ENCODE measurements around the gene RSPRY1. TPM values are rescaled to one million over a fixed set of nuclear protein-coding genes. Genes with fewer than 3 reads are reported as not detected.

Gene RSPRY1
- total and polyA plus RNA-seq, 2 experiments from 2014 or later, result 39.1 to 42.7 TPM

DNA sequence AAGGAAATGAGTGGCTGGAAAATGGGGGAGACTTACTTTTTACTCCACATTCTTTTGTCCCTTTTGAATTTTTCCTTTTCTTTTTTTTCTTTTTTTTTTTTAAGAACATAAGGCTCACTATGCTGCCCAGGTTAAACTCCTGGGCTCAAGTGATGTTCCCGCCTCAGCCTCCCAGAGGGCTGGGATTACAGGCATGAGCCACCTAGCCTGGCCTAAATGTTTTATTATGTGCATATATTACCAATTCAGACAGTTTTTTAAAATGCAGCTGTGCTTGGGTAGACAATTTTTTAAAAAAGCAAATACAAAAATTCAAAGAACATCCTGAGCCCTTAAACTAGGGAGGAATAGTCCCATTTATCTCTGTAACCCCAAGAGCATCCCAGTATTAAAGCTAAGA, 28.6 kb upstream of the RSPRY1 start:
- DNase-seq, result no peak
- H3K79me2 ChIP-seq (ENCODE audit: insufficient read depth), result no peaks in the 10 kb centered on the region
- 95 to 100% methylated on average over 1 of the region's 1 CpG for WGBS, 2 experiments (ENCODE audit: low coverage in 1 of 2, low lambda C conversion rate in 2 of 2, missing lambda C conversion rate in 2 of 2)
- no peak overlapping the region for H3K4me3 ChIP-seq
- in situ Hi-C loops (cut with MboI), result no loop called here
- no peak overlapping the region for H2AFZ ChIP-seq
- no peaks in the 10 kb centered on the region for H3K27me3 ChIP-seq (replicated peaks; ENCODE audit: insufficient read depth)
- TF ChIP-seq EZH2 (IDR thresholded peaks at IDR 0.05; ENCODE audit: insufficient read depth, poor library complexity, severe bottlenecking) (no peak), EZH2phosphoT487 (IDR thresholded peaks at IDR 0.05; ENCODE audit: insufficient read depth, low read depth) (no peak)
- no peaks in the 10 kb centered on the region for H3F3A ChIP-seq (ENCODE audit: insufficient read depth)
- no peaks in the 10 kb centered on the region for H3K4me1 ChIP-seq (ENCODE audit: insufficient read depth)
- no peaks in the 10 kb centered on the region for H3K9me2 ChIP-seq (ENCODE audit: insufficient read depth)
- no peaks in the 10 kb centered on the region for H3K9me3 ChIP-seq (ENCODE audit: low read depth)
- H3K4me2 ChIP-seq (ENCODE audit: unreplicated experiment), result no peak overlapping the region
- H3K9ac ChIP-seq, result no peak overlapping the region
- no peaks in the 10 kb centered on the region for H4K20me1 ChIP-seq (ENCODE audit: insufficient read depth)
- H3K27ac ChIP-seq, result no peak overlapping the region
- peaks cover 40% of the 10 kb centered on the region; the same call in 1 of the 2 replicates for H3K36me3 ChIP-seq (ENCODE audit: low read depth)

DNA sequence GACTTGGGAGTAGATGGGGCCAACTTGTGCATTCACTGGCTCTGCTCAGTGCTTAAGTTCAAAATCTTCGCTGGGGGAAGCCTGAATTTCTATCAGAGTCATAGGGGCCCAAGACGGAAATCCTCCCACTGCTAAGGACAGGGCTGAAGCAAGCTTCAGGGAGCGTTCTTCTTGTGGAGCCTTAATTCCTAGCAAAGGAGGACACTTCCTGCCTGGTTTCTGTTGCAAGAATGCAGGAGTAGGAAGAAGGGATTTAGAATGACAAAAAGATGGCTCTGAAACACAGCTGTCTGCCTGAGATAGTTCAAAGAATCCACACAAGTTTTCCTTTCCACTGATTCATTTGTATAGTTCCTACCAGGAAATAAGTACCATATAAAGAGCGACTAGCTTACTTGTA, 26.7 kb upstream of the RSPRY1 start:
- no peak overlapping the region for H2AFZ ChIP-seq
- no peaks in the 10 kb centered on the region for H3F3A ChIP-seq (ENCODE audit: insufficient read depth)
- no peak overlapping the region for H3K9ac ChIP-seq
- no peaks in the 10 kb centered on the region for H3K9me3 ChIP-seq (ENCODE audit: low read depth)
- H3K4me1 ChIP-seq (ENCODE audit: insufficient read depth), result no peaks in the 10 kb centered on the region
- no peak for DNase-seq
- no peaks in the 10 kb centered on the region for H3K27me3 ChIP-seq (replicated peaks; ENCODE audit: insufficient read depth)
- in situ Hi-C loops (cut with MboI), result no loop called here
- no peak for TF ChIP-seq EZH2phosphoT487 (IDR thresholded peaks at IDR 0.05; ENCODE audit: insufficient read depth, low read depth)
- no peak for TF ChIP-seq EZH2 (IDR thresholded peaks at IDR 0.05; ENCODE audit: insufficient read depth, poor library complexity, severe bottlenecking)
- H3K4me3 ChIP-seq, result no peak overlapping the region
- no peak overlapping the region for H3K27ac ChIP-seq
- no peak overlapping the region for H3K4me2 ChIP-seq (ENCODE audit: unreplicated experiment)
- H3K36me3 ChIP-seq (ENCODE audit: low read depth), result peaks cover 35% of the 10 kb centered on the region; the same call in 1 of the 2 replicates
- no peaks in the 10 kb centered on the region for H4K20me1 ChIP-seq (ENCODE audit: insufficient read depth)
- H3K9me2 ChIP-seq (ENCODE audit: insufficient read depth), result no peaks in the 10 kb centered on the region
- 85 to 87% methylated on average over 4 of the region's 4 CpGs for WGBS, 2 experiments (ENCODE audit: low coverage in 1 of 2, low lambda C conversion rate in 2 of 2, missing lambda C conversion rate in 2 of 2)
- no peaks in the 10 kb centered on the region for H3K79me2 ChIP-seq (ENCODE audit: insufficient read depth)

- H2AFZ ChIP-seq, result no peak overlapping the region
- H3K9ac ChIP-seq, result no peak overlapping the region
- 70 to 92% methylated on average over 1 of the region's 1 CpG for WGBS, 2 experiments (ENCODE audit: low coverage in 1 of 2, low lambda C conversion rate in 2 of 2, missing lambda C conversion rate in 2 of 2)
- no peaks in the 10 kb centered on the region for H3K9me3 ChIP-seq (ENCODE audit: low read depth)
- H3K27ac ChIP-seq, result no peak overlapping the region
- peaks cover 27% of the 10 kb centered on the region; the same call in 1 of the 2 replicates for H3K36me3 ChIP-seq (ENCODE audit: low read depth)
- in situ Hi-C loops (cut with MboI), result loop anchor here (5.0 kb wide), 1 partner anchor 77 kb away; no protein-coding TSS in a partner anchor
- DNase-seq, result no peak
- no peaks in the 10 kb centered on the region for H3K27me3 ChIP-seq (replicated peaks; ENCODE audit: insufficient read depth)
- H3K9me2 ChIP-seq (ENCODE audit: insufficient read depth), result no peaks in the 10 kb centered on the region
- no peak overlapping the region for H3K4me3 ChIP-seq
- H3K4me2 ChIP-seq (ENCODE audit: unreplicated experiment), result no peak overlapping the region
- H3F3A ChIP-seq (ENCODE audit: insufficient read depth), result no peaks in the 10 kb centered on the region
- H4K20me1 ChIP-seq (ENCODE audit: insufficient read depth), result no peaks in the 10 kb centered on the region
- no peak for TF ChIP-seq EZH2phosphoT487 (IDR thresholded peaks at IDR 0.05; ENCODE audit: insufficient read depth, low read depth)
- no peak for TF ChIP-seq EZH2 (IDR thresholded peaks at IDR 0.05; ENCODE audit: insufficient read depth, poor library complexity, severe bottlenecking)
- H3K4me1 ChIP-seq (ENCODE audit: insufficient read depth), result no peaks in the 10 kb centered on the region
- H3K79me2 ChIP-seq (ENCODE audit: insufficient read depth), result no peaks in the 10 kb centered on the region
These were observed 22.3 kb upstream of the RSPRY1 start for GRCh38 chr16:57163842-57164241.

- no peaks in the 10 kb centered on the region for H4K20me1 ChIP-seq (ENCODE audit: insufficient read depth)
- in situ Hi-C loops (cut with MboI), result no loop called here
- DNase-seq, result no peak
- no peak overlapping the region for H3K4me3 ChIP-seq
- H3F3A ChIP-seq (ENCODE audit: insufficient read depth), result no peaks in the 10 kb centered on the region
- H3K4me2 ChIP-seq (ENCODE audit: unreplicated experiment), result no peak overlapping the region
- H3K4me1 ChIP-seq (ENCODE audit: insufficient read depth), result no peaks in the 10 kb centered on the region
- no peak overlapping the region for H3K9ac ChIP-seq
- WGBS, 2 experiments (ENCODE audit: low coverage in 1 of 2, low lambda C conversion rate in 2 of 2, missing lambda C conversion rate in 2 of 2), result 96 to 98% methylated on average over 5 of the region's 5 CpGs
- H3K9me2 ChIP-seq (ENCODE audit: insufficient read depth), result no peaks in the 10 kb centered on the region
- no peaks in the 10 kb centered on the region for H3K9me3 ChIP-seq (ENCODE audit: low read depth)
- no peaks in the 10 kb centered on the region for H3K27me3 ChIP-seq (replicated peaks; ENCODE audit: insufficient read depth)
- H3K79me2 ChIP-seq (ENCODE audit: insufficient read depth), result no peaks in the 10 kb centered on the region
- H3K36me3 ChIP-seq (ENCODE audit: low read depth), result peaks cover 29% of the 10 kb centered on the region; the same call in 1 of the 2 replicates
- no peak for TF ChIP-seq EZH2phosphoT487 (IDR thresholded peaks at IDR 0.05; ENCODE audit: insufficient read depth, low read depth)
- no peak for TF ChIP-seq EZH2 (IDR thresholded peaks at IDR 0.05; ENCODE audit: insufficient read depth, poor library complexity, severe bottlenecking)
- no peak overlapping the region for H2AFZ ChIP-seq
- no peak overlapping the region for H3K27ac ChIP-seq
These were observed 20.6 kb upstream of the RSPRY1 start for GRCh38 chr16:57165483-57165882.

GRCh38 chr16:57165938-57166337, 20.2 kb upstream of the RSPRY1 start:
- no peaks in the 10 kb centered on the region for H3K27me3 ChIP-seq (replicated peaks; ENCODE audit: insufficient read depth)
- H3K4me3 ChIP-seq, result no peak overlapping the region
- no peak overlapping the region for H3K4me2 ChIP-seq (ENCODE audit: unreplicated experiment)
- H3K9ac ChIP-seq, result no peak overlapping the region
- no peak for DNase-seq
- peaks cover 31% of the 10 kb centered on the region; the same call in 1 of the 2 replicates for H3K36me3 ChIP-seq (ENCODE audit: low read depth)
- no peaks in the 10 kb centered on the region for H4K20me1 ChIP-seq (ENCODE audit: insufficient read depth)
- H3F3A ChIP-seq (ENCODE audit: insufficient read depth), result no peaks in the 10 kb centered on the region
- no peaks in the 10 kb centered on the region for H3K4me1 ChIP-seq (ENCODE audit: insufficient read depth)
- no peaks in the 10 kb centered on the region for H3K9me2 ChIP-seq (ENCODE audit: insufficient read depth)
- H3K79me2 ChIP-seq (ENCODE audit: insufficient read depth), result no peaks in the 10 kb centered on the region
- in situ Hi-C loops (cut with MboI), result no loop called here
- H3K9me3 ChIP-seq (ENCODE audit: low read depth), result no peaks in the 10 kb centered on the region
- no peak overlapping the region for H2AFZ ChIP-seq
- TF ChIP-seq EZH2 (IDR thresholded peaks at IDR 0.05; ENCODE audit: insufficient read depth, poor library complexity, severe bottlenecking) (no peak), EZH2phosphoT487 (IDR thresholded peaks at IDR 0.05; ENCODE audit: insufficient read depth, low read depth) (no peak)
- H3K27ac ChIP-seq, result no peak overlapping the region
- WGBS, 2 experiments (ENCODE audit: low coverage in 1 of 2, low lambda C conversion rate in 2 of 2, missing lambda C conversion rate in 2 of 2), result 59 to 63% methylated on average over 3 of the region's 3 CpGs

All from GM23248 (cell line).